Right renal cortex interstitium (tissue), 3 donors: ENCODE data around the gene CD28. TPM values are rescaled to one million over a fixed set of nuclear protein-coding genes. Genes with fewer than 3 reads are reported as not detected.
"Not testable (repeated sequence)": the region's sequence is repeated elsewhere in the genome, so short reads cannot be mapped to it uniquely, and the experiment has no call there.

Experiments used
- DNase-seq, 3 donors: peaks; one replicate each; pipeline ENCODE4 v3.0.0-alpha.2; 2013; ENCODE audit warnings: low read depth in 3 of 3, low spot score in 2 of 3
- polyA plus RNA-seq, 3 donors: library from polyadenylated mRNA; unstranded; fragments of 120-200 nt; gene quantifications; one replicate each; pipeline ENCODE4 v1.2.1, GENCODE V29; 2013; ENCODE audit not compliant: insufficient read length in 3 of 3

Gene CD28
- polyA plus RNA-seq, 3 donors = 1.9 to 2.3 (median 2.1) TPM

DNA sequence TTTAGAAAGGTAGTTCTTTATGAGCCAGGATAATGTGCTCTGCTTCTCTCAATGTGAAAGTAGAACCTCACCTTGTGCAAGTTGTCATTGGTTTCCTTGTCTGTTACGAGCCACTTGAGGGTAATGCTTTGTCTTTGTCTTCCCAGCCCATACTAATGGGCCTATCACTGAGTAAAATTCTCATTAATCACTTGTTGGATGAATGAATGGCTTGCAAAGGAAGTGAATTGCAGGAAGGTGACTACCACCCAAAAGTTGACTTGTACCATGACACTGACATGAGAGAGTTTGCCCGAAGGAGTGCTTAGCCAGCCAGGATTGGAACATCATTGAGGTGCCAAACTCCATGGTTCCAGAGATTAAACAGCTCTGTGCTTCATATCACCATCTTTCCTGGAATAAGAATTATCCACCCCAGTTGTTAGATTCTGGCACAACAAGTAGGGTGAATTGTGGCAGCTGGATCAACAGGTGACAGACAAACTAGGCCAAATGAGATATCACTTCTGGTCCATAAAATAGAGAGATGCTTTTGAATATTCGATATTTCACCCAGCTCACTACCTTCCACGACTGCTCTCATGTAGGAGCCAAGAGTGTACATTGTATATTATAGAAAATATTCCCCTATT lies 20.5 kb upstream of the CD28 start:
- DNase-seq = no peak

DNA sequence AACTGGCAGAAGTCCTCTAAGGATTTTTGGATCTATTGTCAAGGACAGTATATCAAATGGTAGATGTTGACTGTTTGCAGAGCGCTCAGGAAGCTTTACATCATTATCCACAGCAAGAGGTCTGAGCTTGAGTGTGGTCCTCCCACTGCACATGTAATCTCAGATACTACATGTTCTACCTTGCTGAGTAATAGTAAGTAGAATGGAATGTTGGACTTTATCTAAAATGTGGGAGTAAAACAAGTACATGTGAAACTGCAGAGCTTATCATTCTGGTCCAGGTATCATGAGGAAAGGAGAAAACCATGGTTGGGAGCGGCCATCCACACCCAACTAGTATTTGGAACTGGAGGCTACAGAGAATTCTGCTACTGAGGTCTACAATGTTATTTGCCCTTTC lies 19.3 kb upstream of the CD28 start:
- no peak for DNase-seq

DNA sequence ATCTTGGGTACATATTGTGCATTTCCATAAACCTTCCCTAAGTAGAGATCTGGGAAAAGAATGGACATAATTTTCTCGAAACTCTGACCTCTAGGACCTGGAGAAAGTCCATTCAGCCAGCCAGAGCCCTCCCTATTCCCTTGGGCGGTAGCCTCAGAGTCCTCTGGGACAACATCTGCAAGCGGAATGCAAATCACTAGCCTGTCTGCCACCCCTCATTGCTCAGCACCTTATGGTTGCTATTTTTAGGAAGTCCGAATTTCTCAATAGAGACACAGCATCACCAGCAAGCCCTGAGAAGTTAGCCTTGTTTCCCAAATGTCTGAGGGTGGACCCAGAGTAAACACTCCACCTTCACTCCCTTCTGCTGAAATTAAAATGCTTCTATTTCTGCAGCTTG lies 17.6 kb upstream of the CD28 start:
- no peak for DNase-seq

DNA sequence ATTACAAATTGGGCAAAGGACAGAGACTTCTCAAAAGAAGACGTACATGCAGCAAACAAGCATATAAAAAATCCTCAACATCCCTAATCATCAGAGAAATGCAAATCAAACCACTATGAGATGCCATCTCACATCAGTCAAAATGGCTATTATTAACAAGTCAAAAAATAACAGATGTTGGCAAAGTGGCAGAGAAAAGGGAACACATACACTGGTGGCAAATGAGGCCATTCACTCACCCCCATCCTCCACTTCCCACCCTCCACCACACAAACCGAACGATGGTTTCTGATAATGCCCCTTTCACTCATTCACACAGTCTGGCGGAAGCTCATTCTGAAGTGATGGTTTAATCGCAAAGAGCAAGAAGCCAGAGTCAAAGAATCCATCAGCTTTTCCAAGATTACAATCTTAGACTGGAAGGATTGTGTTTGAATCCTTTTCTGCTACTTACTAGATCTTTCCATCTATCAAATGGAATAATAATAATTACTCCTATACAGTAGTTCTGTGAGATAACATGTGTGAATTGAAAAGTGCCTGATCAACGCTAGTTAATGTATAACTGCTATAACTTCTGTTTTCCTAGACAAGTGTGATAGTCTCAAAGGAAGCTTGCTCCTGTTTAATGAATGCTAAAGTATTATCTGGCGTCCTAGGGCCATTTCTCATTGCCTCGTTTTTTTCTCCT lies 16.9 kb upstream of the CD28 start:
- no peak for DNase-seq

DNA sequence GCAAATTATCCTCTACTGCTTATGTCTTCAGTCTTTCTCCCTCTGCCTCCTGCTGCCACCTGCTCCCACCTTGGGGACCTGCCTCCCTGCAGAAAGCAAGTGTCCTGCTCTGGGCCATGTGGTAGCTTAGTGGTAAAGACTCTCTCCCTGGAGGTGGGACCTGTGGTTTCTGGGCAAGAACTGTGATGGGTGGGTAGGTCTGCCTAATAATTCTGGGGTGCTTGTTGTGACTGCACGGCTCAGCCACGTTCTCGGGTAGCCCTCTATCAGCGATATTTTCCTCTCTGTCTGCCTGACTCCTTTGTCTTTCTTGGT lies 16.4 kb upstream of the CD28 start:
- DNase-seq = no peak

DNA sequence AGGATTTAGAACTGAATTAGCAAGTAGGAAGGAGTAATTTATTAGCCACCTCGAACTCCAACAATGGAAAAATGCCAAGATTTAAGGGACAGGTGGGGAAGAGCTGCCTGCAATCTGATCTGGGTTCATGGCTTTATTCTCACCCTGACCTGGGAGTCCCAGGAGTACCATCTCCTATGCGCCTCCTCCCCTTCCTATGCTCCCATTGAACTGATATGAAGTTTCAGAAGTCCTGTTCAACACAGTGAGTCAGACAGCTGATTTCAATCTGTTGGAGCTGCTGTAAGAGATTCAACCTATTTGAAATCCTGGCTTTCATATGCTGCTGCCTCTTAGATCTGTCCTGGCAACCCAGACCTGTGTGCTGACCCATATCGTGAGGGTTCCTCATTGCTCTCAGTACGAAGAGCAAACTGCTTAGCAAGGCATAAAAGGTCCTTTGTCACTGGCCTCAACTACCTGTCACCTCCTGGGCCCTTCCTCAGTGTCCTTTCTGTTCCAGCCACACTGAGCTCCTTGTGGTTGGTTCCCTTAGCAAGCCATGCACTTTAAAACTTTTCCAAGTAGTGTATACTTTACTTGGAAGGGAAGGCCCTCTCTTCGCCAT lies 15.9 kb upstream of the CD28 start:
- DNase-seq = no peak

DNA sequence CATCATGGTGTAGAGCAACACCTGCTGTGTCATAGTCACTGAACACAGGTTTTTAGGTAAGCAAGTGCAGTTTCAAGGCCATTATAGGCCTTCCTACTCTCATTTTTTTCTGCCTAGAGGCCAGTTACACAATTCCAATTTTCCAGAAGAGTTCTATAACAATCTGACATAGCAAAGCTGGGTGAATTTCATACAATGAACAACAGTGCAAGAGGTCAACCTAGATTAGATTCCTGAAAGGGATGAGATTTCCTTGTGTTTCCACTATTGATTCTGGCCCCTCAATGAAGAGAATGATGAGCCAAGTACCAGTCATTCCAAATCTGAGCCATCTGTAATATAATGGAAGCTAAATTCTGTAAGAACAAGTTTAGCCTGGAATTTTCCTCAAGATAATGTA lies 15.3 kb upstream of the CD28 start:
- no peak for DNase-seq

DNA sequence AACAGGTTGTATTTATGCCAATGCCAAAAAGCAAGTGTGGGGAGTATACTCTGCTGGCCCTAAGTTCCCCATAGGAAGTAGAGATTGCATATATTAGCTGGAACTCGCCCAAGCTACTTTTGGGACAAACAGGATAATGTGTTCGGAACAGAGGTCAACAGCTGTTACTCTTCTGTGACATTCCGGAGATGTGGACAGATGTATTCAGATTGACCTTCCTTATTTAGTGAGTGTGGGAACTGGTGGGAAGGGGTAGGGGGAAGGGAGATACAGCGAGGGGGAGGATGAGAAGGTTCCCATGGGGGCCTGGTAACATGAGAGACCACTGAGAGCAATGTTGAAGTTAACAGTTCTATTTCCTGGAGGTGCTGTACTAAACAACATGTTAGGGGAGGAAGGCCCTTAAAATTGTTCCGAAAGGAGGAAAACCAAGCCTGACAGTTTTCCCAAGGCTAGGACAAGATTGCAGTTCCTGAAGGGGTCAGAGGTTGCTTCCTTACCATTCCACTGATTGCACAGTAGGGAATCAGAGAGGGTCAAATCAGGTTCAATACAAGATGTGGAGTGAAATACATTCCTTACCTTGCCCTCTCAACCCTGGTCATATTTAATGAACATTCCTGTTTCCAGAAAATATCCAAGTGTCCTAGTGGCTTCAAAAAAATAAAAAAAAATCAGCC lies 14.3 kb upstream of the CD28 start:
- peak; percentile 48 to 69 (median 67) for DNase-seq

DNA sequence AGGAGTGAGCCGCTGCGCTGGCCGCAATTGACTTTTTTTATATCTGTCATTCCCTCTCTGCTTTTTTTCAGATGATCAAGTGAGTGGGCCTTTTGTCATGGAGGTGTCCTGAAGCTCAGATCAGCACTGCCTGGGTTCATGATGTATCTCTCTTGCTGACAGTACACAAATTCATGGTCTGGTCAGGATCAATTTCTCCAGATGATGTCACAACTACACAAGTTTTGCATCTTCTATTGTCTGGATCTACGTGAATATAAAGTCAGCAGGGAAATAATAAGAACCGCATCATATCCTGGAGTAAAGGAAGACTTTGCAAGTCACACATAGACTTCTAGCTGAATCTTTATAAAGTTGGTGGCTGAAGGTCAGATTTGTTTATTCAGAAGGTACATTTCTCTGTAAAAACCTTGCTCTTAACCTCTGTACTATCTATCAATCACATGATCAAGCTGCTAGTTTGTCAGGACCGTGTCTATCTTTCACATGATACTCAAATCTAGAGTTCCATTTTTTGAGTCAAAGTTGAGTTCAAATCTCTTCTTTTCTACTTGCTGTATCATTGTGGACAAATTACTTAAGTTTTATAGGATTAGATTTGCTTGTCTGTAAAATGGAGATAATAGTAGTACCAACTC lies 13.1 kb upstream of the CD28 start:
- no peak for DNase-seq

DNA sequence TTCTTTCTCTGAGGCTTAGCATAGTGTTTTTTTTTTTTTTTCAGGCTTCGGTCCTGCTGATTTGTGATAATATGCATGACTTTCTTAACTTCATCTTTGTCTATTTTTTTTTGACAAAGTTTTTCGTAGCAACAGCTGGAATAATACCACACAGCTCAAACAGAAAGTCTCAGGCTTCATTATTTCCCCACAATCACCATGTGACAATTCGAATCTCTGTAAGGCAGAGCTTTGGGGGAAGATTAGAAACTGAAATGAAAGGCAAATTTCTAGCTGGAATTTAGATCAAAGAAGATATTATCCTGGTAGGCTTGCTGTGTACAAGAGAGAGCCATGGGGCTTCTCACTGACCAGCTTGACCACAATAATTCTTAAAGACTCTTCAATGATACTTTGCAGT lies 12.2 kb upstream of the CD28 start:
- DNase-seq = no peak

DNA sequence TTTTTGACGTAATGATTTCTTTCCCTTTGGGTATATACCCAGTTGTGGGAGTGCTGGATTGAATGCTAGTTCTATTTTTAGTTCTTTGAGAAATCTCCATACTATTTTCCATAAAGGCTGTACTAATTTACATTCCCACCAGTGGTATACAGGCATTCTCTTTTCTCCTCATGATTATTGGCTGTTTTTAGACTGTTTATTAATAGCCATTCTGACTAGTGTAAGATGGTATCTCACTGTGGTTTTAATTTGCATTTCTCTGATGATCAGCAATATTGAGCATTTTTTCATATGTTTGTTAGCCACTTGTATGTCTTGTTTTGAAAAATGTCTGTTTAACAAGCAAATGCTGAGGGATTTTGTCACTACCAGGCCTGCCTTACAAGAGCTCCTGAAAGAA lies 9.2 kb upstream of the CD28 start:
- DNase-seq = no peak

DNA sequence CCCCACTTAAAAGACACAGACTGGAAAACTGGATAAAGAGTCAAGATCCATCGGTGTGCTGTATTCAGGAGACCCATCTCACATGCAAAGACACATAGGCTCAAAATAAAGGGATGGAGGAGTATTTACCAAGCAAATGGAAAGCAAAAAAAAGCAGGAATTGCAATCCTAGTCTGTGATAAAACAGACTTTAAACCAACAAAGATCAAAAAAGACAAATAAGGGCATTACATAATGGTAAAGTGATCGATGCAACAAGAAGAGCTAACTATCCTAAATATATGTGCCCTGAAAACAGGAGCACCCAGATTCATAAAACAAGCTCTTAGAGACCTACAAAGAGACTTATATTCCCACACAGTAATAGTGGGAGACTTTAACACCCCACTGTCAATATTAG lies 8.7 kb upstream of the CD28 start:
- not testable (repeated sequence) for DNase-seq

DNA sequence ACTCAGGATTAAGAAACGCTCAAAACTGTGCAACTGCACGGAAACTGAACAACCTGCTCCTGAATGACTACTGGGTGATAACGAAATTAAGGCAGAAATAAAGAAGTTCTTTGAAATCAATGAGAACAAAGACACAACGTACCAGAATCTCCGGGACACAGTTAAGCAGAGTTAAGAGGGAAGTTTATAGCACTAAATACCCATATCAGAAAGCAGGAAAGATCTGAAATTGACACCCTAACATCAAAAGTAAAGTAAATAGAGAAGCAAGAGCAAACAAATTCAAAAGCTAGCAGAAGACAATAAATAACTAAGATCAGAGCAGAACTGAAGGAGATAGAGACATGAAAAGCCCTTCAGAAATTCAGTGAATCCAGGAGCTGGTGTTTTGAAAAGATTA lies 8.0 kb upstream of the CD28 start:
- not testable (repeated sequence) for DNase-seq

DNA sequence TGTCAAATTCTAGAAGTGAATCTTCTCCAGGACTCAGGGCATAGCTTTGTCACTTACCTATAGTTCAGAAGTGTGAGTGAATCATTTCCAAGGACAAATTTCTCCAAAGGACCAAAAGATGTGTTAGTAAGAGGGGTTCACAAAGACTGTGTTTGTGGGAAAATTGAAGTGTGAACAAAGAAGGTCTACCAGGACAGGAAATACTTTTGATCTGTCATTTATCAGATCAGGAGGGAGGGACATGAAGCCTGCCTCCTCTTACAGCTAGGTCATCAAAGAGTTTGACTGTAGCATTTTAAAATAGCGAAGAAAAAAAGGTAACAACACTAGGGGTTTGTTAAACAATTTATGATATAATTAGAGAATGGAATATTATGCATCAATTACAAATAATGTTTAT lies 2.0 kb upstream of the CD28 start:
- no peak for DNase-seq

DNA sequence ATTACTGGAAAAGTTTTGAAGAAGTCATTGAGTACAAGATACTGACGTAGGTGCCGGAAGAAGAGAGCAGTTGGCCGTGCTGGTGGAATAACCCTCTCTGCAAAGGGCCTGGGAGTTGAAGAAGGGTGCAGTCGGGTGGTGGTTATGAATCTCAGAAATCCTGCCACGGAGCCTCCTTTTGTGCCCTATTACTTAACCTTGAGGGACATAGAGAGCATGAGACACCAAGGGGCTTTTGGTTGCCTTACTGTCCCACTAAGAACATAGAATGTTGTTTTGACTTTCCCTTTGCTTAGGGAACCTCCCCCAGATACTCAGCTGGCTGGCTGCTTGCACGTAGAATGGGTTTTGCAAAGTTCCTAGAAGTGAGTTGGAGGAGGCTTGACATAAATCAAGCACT lies 1.3 kb upstream of the CD28 start:
- DNase-seq = no peak

DNA sequence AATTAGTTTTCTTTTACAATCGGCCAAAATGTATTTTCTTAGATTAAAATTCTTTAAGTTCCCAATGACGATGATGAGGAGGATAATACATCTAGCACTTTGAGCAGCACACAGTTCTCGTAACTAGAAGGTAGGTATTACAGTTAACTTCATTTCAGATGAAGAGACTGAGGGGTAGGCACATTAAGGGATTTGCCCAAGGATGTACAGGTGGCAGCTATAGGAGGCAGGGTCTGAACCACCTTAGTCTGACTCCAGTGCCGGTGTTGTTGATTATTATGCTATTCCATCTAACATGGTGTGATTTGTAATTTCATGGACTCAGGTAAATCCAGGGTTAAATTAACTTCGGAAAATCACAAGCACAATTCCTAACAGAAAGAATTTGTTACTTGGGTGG lies 1.1 kb downstream of the CD28 start:
- no peak for DNase-seq

DNA sequence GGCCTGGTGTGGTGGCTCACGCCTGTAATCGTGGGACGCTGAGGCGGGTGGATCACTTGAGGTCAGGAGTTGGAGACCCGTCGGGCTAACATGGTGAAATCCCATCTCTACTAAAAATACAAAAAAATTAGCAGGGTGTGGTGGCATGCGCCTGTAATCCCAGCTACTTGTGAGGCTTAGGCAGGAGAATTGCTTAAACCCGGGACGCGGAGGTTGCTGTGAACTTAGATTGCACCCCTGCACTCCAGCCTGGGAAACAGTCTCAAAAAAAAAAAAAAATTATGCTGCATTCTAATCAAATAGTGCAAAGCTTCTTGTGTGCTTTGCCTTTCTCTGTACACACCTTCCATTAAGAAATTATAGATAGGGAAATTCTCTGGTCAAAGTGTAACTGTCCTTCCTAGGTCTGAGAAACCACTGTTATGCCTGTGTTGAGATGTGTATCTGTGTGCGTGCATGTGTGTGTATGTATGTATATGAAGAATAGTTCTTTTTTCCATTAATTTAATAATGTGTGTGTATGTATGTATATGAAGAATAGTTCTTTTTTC lies 2.5 kb downstream of the CD28 start:
- DNase-seq = no peak

DNA sequence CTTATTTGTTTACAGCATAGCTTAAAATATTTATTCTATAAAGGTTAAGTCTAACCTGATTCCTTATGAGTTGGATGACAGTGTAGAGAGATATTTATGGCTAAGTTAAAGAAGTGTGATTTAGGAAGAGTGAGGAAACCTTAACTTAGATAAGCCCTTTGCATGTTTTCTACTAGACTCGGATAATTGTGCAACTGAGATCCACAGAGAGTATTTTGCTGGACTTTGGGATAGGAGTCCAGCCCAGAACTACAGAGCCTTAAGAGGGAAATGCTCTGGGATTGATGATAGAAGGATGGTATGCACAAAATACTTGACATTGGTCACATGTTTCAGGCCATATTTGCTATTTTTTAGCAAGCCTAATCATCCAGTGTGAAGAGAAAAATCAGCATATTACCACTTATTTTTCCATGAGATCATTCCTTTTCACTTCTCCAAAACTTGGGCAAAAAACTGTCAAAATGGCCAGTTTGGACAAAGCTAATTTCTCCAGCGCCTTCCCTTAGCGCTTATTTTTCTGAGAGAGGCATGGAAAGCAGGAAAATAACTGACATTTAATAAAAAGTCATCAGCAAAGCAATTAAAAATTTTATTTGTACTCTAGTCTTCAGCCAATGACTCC lies 3.1 kb downstream of the CD28 start:
- DNase-seq = no peak

DNA sequence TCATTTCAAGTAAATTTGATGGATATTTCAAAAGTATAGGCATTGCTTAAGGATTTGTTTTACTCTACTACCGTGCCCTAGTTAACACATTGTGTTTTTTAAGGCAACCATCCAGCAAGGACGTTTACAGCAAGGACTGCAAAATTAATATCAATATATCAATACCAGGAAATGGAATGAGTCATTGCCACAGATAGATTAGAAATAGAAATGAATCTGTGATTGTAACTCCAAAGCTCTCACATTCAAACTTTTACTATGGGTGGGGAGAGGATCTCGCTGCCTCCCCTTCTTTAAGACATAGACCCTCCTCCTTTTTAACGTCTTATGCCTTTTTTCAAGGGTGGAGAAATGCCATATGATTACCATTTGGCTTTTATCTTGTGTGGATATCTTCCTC lies 3.8 kb downstream of the CD28 start:
- DNase-seq = no peak

DNA sequence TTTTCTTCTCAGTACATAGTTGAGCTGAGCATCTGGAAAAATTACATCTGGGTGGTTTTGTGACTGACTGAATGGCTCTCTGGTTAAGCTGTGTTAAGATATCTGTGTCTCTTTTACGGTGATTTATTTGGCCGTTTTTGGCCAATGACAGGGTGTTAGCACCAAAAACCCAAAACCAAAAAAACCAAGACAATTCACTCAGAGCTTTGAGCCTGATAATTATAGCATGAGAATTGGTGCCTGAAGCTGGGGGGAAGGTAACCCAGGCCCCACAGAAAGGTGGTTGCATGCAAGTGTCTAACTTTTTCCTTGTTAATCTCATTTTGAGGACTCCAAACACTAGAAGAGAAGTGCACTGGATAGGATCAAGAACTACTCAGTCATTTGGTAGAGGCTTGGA lies 4.5 kb downstream of the CD28 start:
- no peak for DNase-seq

DNA sequence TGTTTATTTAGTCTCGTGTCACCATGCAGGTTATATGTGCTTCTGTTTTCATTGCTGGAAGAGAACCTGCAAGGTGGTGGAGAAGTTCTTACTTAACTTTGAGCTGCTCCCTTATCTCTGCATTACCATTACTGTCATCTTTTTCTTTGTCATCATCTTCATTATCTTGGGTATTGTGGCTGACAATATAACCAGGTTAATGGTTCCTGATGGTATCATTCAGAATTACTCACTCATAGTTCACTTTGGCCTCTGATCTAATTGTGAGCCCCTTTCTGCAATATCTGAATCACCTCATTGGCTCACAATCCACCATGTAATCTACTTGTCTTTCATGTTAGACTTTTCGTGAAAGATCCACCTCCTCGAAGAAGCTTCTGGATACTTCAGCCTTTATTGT lies 5.0 kb downstream of the CD28 start:
- no peak for DNase-seq
